GM23338 (cell line): ENCODE results near the gene CCDC92B. TPM values are rescaled to one million over a fixed set of nuclear protein-coding genes. Genes with fewer than 3 reads are reported as not detected.

Source experiments
- ATAC-seq: fragments of 200-7000 bp; cut with Tn5 transposase; 3 replicates; pipeline ENCODE4 v1.9.1; 2020
- DNase-seq: peaks from one replicate; pipeline ENCODE4 v3.0.0-alpha.2; 2015; ENCODE audit warnings: low spot score
- H2AFZ ChIP-seq: fragments of 200-600 bp; sonication (generic); 2 replicates; pipeline ENCODE4 v1.8.0; 2016; ENCODE audit warnings: antibody characterized with exemption, mild to moderate bottlenecking, moderate library complexity
- H3F3A ChIP-seq: fragments of 200-600 bp; sonication (generic); replicated peaks from 2 replicates; pipeline ENCODE4 v1.8.0; 2017; ENCODE audit warnings: antibody characterized with exemption, mixed run types, low read depth
- H3K27ac ChIP-seq: fragments of 200-600 bp; sonication (generic); 2 replicates; pipeline ENCODE4 v1.6.1; 2016; ENCODE audit warnings: low read depth
- H3K27me3 ChIP-seq: fragments of 200-600 bp; sonication (generic); 2 replicates; pipeline ENCODE4 v1.8.0; 2016; ENCODE audit warnings: mild to moderate bottlenecking, mixed run types, moderate library complexity; ENCODE audit not compliant: insufficient read depth
- H3K36me3 ChIP-seq: fragments of 200-600 bp; sonication (generic); 2 replicates; pipeline ENCODE4 v1.8.0; 2016; ENCODE audit warnings: mild to moderate bottlenecking; ENCODE audit not compliant: insufficient read depth
- H3K4me1 ChIP-seq: fragments of 200-600 bp; sonication (generic); 2 replicates; pipeline ENCODE4 v1.8.0; 2016; ENCODE audit warnings: mild to moderate bottlenecking, moderate library complexity; ENCODE audit not compliant: insufficient read depth
- H3K4me2 ChIP-seq: fragments of 200-600 bp; sonication (generic); 2 replicates; pipeline ENCODE4 v1.7.1; 2017; ENCODE audit warnings: mixed run types
- H3K4me3 ChIP-seq: fragments of 200-600 bp; sonication (generic); 2 replicates; pipeline ENCODE4 v1.6.1; 2016; ENCODE audit warnings: mixed run types
- H3K79me2 ChIP-seq: fragments of 200-600 bp; sonication (generic); replicated peaks from 2 replicates; pipeline ENCODE4 v1.8.0; 2017; ENCODE audit warnings: mild to moderate bottlenecking; ENCODE audit not compliant: insufficient read depth
- H3K9me2 ChIP-seq: fragments of 200-600 bp; sonication (generic); 2 replicates; pipeline ENCODE4 v1.8.0; 2017; ENCODE audit not compliant: insufficient read depth
- H4K20me1 ChIP-seq: fragments of 200-600 bp; sonication (generic); replicated peaks from 2 replicates; pipeline ENCODE4 v1.8.0; 2017; ENCODE audit warnings: mild to moderate bottlenecking; ENCODE audit not compliant: insufficient read depth
- H3K27ac Mint-ChIP-seq: 2 replicates; pipeline ENCODE4 v1.8.0; 2020; ENCODE audit warnings: inconsistent platforms, mild to moderate bottlenecking, moderate library complexity, mixed read lengths
- H3K27me3 Mint-ChIP-seq: 3 replicates; pipeline ENCODE4 v1.8.0; 2022; ENCODE audit warnings: low read depth, mild to moderate bottlenecking, moderate library complexity, mixed read lengths, inconsistent platforms; ENCODE audit not compliant: insufficient read depth, poor library complexity
- H3K36me3 Mint-ChIP-seq: 3 replicates; pipeline ENCODE4 v1.8.0; 2021; ENCODE audit warnings: low read depth, mild to moderate bottlenecking, inconsistent platforms, moderate library complexity, mixed read lengths
- H3K4me1 Mint-ChIP-seq: 3 replicates; pipeline ENCODE4 v1.8.0; 2020; ENCODE audit warnings: mild to moderate bottlenecking, inconsistent platforms, mixed read lengths
- H3K4me3 Mint-ChIP-seq: 3 replicates; pipeline ENCODE4 v1.8.0; 2021; ENCODE audit warnings: moderate library complexity, mild to moderate bottlenecking, inconsistent platforms, mixed read lengths
- H3K9me3 Mint-ChIP-seq: 3 replicates; pipeline ENCODE4 v1.8.0; 2020; ENCODE audit warnings: moderate library complexity, mild to moderate bottlenecking, inconsistent platforms, mixed read lengths
- CREB1 ChIP-seq: fragments of 250-450 bp; sonication (Bioruptor Pico); IDR thresholded peaks from 2 replicates; pipeline ENCODE4 v1.5.0; 2020; ENCODE audit warnings: low read depth, mild to moderate bottlenecking, moderate library complexity
- EZH2phosphoT487 ChIP-seq: fragments of 200-600 bp; sonication (generic); IDR thresholded peaks from one replicate; pipeline ENCODE4 v1.8.1; 2018; ENCODE audit warnings: antibody characterized with exemption; ENCODE audit not compliant: unreplicated experiment
- JUNB ChIP-seq: IDR thresholded peaks from one replicate; pipeline ENCODE4 v1.6.1; 2016; ENCODE audit warnings: antibody characterized with exemption; ENCODE audit not compliant: unreplicated experiment
- NANOG ChIP-seq: IDR thresholded peaks from 2 replicates; pipeline ENCODE4 v1.6.1; 2016; ENCODE audit warnings: antibody characterized with exemption, borderline replicate concordance
- POLR2AphosphoS5 ChIP-seq: IDR thresholded peaks from 2 replicates; pipeline ENCODE4 v1.6.1; 2016; ENCODE audit warnings: antibody characterized with exemption, low read depth
- STAT1 ChIP-seq: IDR thresholded peaks from one replicate; pipeline ENCODE4 v1.6.1; 2016; ENCODE audit warnings: antibody characterized with exemption; ENCODE audit not compliant: unreplicated experiment
- ZNF114 ChIP-seq: fragments of 250-450 bp; sonication (Bioruptor Pico); IDR thresholded peaks from 2 replicates; pipeline ENCODE4 v1.5.0; 2020; ENCODE audit warnings: mild to moderate bottlenecking, moderate library complexity
- ZNF331 ChIP-seq: fragments of 250-450 bp; sonication (Bioruptor Pico); IDR thresholded peaks from 2 replicates; pipeline ENCODE4 v1.5.0; 2020; ENCODE audit warnings: low read depth, mild to moderate bottlenecking, moderate library complexity
- polyA plus RNA-seq: library from polyadenylated mRNA; unstranded; fragments of >200 nt; fragmentation: Nextera tagmentation; extraction: Ambion mirVana; gene quantifications from 2 replicates; pipeline ENCODE4 v1.2.1, GENCODE V29; 2016
- total RNA-seq: library from RNA; depleted of rRNA; stranded (reverse); fragments of >200 nt; shearing (Covaris generic); gene quantifications from 2 replicates; pipeline ENCODE4 v1.2.3, GENCODE V29; 2014
- TF ChIP-seq, protein P1 (sequence below): IDR thresholded peaks from one replicate; pipeline ENCODE4 v1.6.1; 2018; ENCODE audit warnings: antibody characterized with exemption; ENCODE audit not compliant: unreplicated experiment
- TF ChIP-seq, protein P2 (sequence below), 2 experiments: fragments of 200-600 bp in 1 of 2; sonication (generic) in 1 of 2; conservative IDR thresholded peaks; 2 replicates each; pipeline versions ENCODE4 v1.5.1 to v1.6.1; 2016 to 2017; ENCODE audit warnings: antibody characterized with exemption in 2 of 2, low read depth in 2 of 2, mild to moderate bottlenecking in 2 of 2, moderate library complexity in 1 of 2
- TF ChIP-seq, protein P3 (sequence below): IDR thresholded peaks from 2 replicates; pipeline ENCODE4 v1.6.1; 2016; ENCODE audit warnings: antibody characterized with exemption

Gene CCDC92B
- total and polyA plus RNA-seq, 2 experiments from 2014 or later, result 5.7 to 9.1 TPM

DNA sequence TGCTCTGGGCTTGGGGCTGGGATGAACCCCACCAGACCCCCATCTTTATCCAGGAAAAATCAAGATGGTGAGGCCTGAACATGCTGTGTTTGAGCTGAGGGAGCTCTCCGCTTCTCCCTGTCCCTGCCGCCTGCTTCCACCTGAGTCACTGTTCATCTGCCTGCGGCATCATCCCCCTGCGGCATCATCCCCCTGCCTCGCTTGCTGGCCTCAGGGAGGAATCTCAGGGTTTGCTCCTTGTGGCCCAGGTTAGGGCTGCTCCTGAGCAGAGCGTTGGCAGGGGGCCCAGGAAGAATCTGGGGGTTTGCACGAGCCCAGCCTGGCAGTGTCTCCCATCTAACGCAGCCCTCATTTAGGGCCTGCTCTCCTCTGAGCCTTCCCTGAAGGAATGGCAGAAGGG lies 35.4 kb upstream of the CCDC92B start:
- H3F3A ChIP-seq, result no peaks in the 10 kb centered on the region
- no peaks in the 10 kb centered on the region for H3K4me1 ChIP-seq
- Mint-ChIP-seq H3K9me3 (no peaks in the 10 kb centered on the region), H3K27ac (no peak overlapping the region), H3K36me3 (no peaks in the 10 kb centered on the region; the same call in 2 of the 3 replicates), H3K4me1 (peaks cover 5% of the 10 kb centered on the region), H3K27me3 (peaks cover 2% of the 10 kb centered on the region), H3K4me3 (no peak overlapping the region)
- no peaks in the 10 kb centered on the region for H3K79me2 ChIP-seq
- DNase-seq (no peak), ATAC-seq (no peak)
- no peak overlapping the region for H3K4me3 ChIP-seq
- no peaks in the 10 kb centered on the region for H3K27me3 ChIP-seq
- H3K36me3 ChIP-seq, result no peaks in the 10 kb centered on the region
- no peak overlapping the region for H3K4me2 ChIP-seq
- no peak for TF ChIP-seq POLR2AphosphoS5
- TF ChIP-seq CREB1 (CRISPR knock-in tag), result no peak
- no peak for TF ChIP-seq ZNF331 (CRISPR knock-in tag)
- TF ChIP-seq, protein P1, sequence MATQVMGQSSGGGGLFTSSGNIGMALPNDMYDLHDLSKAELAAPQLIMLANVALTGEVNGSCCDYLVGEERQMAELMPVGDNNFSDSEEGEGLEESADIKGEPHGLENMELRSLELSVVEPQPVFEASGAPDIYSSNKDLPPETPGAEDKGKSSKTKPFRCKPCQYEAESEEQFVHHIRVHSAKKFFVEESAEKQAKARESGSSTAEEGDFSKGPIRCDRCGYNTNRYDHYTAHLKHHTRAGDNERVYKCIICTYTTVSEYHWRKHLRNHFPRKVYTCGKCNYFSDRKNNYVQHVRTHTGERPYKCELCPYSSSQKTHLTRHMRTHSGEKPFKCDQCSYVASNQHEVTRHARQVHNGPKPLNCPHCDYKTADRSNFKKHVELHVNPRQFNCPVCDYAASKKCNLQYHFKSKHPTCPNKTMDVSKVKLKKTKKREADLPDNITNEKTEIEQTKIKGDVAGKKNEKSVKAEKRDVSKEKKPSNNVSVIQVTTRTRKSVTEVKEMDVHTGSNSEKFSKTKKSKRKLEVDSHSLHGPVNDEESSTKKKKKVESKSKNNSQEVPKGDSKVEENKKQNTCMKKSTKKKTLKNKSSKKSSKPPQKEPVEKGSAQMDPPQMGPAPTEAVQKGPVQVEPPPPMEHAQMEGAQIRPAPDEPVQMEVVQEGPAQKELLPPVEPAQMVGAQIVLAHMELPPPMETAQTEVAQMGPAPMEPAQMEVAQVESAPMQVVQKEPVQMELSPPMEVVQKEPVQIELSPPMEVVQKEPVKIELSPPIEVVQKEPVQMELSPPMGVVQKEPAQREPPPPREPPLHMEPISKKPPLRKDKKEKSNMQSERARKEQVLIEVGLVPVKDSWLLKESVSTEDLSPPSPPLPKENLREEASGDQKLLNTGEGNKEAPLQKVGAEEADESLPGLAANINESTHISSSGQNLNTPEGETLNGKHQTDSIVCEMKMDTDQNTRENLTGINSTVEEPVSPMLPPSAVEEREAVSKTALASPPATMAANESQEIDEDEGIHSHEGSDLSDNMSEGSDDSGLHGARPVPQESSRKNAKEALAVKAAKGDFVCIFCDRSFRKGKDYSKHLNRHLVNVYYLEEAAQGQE, result no peak
- TF ChIP-seq NANOG, result no peak
- TF ChIP-seq, protein P2, sequence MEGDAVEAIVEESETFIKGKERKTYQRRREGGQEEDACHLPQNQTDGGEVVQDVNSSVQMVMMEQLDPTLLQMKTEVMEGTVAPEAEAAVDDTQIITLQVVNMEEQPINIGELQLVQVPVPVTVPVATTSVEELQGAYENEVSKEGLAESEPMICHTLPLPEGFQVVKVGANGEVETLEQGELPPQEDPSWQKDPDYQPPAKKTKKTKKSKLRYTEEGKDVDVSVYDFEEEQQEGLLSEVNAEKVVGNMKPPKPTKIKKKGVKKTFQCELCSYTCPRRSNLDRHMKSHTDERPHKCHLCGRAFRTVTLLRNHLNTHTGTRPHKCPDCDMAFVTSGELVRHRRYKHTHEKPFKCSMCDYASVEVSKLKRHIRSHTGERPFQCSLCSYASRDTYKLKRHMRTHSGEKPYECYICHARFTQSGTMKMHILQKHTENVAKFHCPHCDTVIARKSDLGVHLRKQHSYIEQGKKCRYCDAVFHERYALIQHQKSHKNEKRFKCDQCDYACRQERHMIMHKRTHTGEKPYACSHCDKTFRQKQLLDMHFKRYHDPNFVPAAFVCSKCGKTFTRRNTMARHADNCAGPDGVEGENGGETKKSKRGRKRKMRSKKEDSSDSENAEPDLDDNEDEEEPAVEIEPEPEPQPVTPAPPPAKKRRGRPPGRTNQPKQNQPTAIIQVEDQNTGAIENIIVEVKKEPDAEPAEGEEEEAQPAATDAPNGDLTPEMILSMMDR (conservative IDR thresholded peaks at IDR 0.05; ENCODE audit: low read depth in 2 of 2), result no peak
- TF ChIP-seq ZNF114 (CRISPR knock-in tag), result no peak
- no peak overlapping the region for H2AFZ ChIP-seq
- H3K27ac ChIP-seq, result no peak overlapping the region
- no peaks in the 10 kb centered on the region; the same call in 1 of the 2 replicates for H4K20me1 ChIP-seq
- H3K9me2 ChIP-seq, result no peaks in the 10 kb centered on the region

DNA sequence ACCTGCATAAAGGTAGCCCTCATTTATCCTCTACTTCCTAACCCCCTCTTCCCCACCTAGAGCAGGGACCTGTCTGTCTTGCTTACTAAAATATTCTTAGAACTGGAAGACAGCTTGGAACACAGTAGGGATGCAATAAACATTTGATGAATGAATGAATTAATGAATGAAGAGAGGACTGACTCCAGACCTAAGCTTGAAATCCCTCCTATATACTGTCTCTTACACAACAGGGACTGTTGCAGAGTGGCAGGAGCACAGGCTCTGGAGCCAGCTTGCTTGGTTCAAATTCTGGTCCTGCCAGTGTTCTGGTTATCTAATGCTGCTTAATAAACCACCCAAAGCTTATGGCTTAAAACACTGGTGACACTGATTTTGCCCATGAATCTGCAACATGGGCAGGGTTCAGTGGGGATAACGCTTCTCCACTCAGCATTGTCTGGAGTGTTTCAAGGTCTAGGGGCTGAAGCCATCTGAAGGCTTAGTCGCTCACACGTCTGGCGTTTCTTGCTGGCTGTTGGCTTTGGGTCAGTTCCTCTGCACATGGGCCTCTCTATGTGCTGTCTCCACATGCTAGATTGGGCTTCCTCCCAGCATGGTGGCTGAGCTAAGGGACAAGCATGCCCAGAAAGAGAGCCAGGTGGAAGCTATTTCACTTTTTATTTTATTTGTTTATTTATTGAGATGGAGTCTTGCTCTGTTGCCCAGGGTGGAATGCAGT lies 34.0 kb upstream of the CCDC92B start:
- Histone ChIP-seq H3F3A (0 out of 2 replicates have a peak, but pooled peaks cover 2% of the 10 kb centered on the region), H3K4me3 (no peak overlapping the region), H3K27ac (no peak overlapping the region), H3K4me1 (no peaks in the 10 kb centered on the region), H3K9me2 (no peaks in the 10 kb centered on the region), H3K36me3 (no peaks in the 10 kb centered on the region), H4K20me1 (no peaks in the 10 kb centered on the region; the same call in 1 of the 2 replicates), H3K27me3 (no peaks in the 10 kb centered on the region), H3K79me2 (no peaks in the 10 kb centered on the region), H2AFZ (no peak overlapping the region), H3K4me2 (no peak overlapping the region)
- Mint-ChIP-seq H3K36me3 (no peaks in the 10 kb centered on the region; the same call in 2 of the 3 replicates), H3K4me1 (peaks cover 5% of the 10 kb centered on the region), H3K4me3 (no peak overlapping the region), H3K9me3 (no peaks in the 10 kb centered on the region), H3K27ac (no peak overlapping the region), H3K27me3 (peaks cover 4% of the 10 kb centered on the region)
- DNase-seq (no peak), ATAC-seq (no peak)
- TF ChIP-seq, protein P1, result no peak
- TF ChIP-seq STAT1, result no peak
- TF ChIP-seq, protein P3, sequence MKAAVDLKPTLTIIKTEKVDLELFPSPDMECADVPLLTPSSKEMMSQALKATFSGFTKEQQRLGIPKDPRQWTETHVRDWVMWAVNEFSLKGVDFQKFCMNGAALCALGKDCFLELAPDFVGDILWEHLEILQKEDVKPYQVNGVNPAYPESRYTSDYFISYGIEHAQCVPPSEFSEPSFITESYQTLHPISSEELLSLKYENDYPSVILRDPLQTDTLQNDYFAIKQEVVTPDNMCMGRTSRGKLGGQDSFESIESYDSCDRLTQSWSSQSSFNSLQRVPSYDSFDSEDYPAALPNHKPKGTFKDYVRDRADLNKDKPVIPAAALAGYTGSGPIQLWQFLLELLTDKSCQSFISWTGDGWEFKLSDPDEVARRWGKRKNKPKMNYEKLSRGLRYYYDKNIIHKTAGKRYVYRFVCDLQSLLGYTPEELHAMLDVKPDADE, result no peak
- TF ChIP-seq CREB1 (CRISPR knock-in tag), result no peak
- no peak for TF ChIP-seq ZNF331 (CRISPR knock-in tag)
- no peak for TF ChIP-seq JUNB
- TF ChIP-seq, protein P2 (conservative IDR thresholded peaks at IDR 0.05; ENCODE audit: low read depth in 2 of 2), result no peak
- TF ChIP-seq ZNF114 (CRISPR knock-in tag), result no peak
- TF ChIP-seq EZH2phosphoT487, result no peak
